Renal cortex interstitium (tissue), 11 donors: Measurements from ENCODE around the gene SLC30A1. TPM values are rescaled to one million over a fixed set of nuclear protein-coding genes. Genes with fewer than 3 reads are reported as not detected.

ENCODE experiments used
- DNase-seq, 11 donors: peaks; one replicate each; pipeline ENCODE4 v3.0.0-alpha.2; 2013; ENCODE audit warnings: low read depth in 9 of 11, low spot score in 4 of 11; ENCODE audit errors: extremely low read depth in 1 of 11
- polyA plus RNA-seq, 3 donors: library from polyadenylated mRNA; unstranded; fragments of 120-200 nt; gene quantifications; one replicate each; pipeline ENCODE4 v1.2.1, GENCODE V29; 2013; ENCODE audit not compliant: insufficient read length in 3 of 3

SLC30A1 gene
- polyA plus RNA-seq, 3 donors, result 28.3 to 34.5 (median 34.3) TPM

DNA sequence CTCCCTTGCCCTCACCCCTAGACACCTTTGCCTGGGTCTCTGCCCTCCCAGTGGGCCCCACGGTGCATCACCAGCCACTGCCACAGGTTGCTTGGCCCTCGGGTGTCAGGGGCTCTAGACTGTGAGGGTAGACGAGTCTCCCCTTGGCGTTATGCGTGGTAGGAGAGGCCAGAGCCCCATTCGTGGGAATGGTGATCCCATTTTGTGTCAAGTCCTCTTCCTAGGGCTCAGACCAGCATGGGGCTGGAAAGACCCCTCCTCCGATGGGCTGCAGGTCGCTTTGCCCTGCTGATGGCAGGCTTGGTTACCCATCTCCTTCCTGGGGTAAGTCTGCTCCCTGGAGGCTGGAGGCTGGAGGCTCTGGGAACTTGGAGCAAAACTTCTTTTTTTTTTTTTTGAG is 42.4 kb downstream of the SLC30A1 start:
- no peak for DNase-seq

DNA sequence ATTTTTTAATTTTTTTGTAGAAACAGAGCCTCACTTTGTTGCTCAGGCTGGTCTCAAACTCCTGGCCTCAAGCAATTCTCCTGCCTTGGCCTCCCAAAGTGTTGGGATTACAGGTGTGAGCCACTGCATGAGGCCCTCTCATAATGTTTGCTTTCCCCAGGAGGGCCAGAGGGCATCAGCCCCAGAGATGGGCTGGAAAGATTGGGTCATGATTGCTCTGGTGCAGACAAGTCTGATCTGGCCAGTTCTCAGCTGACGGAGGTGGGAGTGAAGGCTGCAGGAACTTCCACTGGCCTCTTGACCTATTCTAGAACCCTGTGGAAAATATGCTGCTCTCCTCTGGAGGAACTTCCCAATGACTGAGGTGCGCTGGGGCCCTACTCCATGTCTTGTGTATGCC is 43.6 kb downstream of the SLC30A1 start:
- DNase-seq, result no peak

DNA sequence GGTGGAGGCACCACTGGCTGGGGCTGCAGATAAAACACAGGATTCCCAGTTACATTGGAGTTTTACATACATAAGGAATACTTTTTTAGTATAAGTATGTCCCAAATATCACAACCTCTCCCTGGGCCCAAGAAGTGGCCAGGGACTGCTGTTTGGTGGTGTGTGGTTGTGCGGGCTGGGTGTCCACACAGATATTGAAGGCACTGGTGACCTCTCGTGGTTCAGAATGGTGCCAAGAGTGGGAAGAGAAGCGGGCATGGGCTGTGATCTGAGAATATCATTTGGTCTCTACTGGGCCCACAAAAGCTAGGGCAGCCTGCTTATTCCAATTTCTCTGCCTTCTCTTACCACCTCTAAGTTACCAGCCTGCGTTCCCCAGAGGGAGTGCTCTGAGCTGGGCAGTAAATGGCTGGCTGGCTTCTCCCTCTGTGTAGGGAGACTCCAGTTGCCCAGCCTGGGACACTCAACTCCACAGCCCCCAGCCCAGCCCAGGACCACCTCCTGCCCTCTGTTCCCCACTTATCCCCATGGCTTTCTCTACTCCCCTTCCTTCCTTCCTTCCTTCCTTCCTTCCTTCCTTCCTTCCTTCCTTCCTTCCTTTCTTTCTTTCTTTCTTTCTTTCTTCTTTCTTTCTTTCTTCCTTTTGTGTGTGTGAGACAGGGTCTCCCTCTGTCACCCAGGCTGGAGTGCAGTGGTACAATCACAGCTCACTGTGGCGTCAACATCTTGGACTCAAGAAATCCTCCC is 44.2 kb downstream of the SLC30A1 start:
- no peak for DNase-seq

DNA sequence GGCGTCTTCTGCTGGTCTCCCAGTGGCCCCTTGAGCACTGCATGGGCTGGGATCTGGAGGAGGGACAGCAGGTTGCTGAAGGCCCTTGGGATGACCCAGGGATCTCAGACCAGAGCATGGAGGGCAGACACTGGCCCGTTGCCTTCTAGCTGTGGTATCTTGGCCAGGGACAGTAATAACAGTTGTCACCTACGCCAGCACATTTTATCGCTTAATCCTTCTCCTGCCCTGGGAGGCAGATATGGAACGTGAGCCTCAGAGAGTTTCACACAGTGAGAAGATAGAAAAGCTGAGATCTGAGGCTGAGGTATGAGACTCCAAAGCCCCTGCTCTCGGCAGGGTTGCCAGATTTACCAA is 46.9 kb downstream of the SLC30A1 start:
- no peak for DNase-seq

DNA sequence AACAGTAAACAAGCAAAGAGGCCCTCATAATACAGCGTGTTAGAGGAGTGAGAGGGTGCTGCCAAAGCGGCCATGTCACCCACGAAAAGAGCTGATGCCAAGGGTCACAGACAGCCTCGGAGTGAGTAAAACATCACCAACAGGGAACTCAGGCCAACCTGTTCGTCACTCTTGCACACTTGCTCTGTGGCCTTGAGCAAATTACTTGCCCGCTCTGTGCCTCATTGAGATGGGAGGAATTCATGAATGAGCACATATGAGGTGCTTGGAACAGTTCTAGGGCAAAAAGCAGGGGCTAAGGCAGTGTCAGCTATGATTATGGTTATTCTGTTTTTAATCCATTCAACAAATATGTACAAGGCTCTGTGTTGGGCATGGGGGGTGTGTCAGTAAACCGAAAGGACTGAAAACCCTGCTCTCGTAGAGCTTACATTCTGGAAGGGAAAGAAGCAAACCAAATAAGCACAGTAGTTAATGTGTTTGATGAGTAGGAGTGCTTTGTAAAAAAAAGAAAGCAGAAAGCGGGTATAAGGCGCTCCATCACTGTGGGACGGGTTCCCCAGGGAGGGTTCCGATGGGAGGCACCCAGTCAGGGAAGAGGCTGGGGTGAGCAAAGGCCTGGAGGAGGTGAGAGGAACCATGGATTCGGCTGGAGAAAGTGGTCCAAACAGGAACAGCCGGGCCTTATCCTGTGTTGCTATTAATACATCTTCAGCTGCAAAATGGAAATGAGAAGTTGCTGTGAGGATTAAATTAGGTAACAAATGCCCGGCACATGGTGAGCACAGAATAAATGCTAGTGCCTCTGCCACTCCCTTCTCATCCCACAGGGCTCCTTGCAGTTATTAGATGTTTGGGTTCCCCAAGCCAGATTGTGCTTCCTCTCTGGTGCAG is 47.5 kb downstream of the SLC30A1 start:
- no peak for DNase-seq

DNA sequence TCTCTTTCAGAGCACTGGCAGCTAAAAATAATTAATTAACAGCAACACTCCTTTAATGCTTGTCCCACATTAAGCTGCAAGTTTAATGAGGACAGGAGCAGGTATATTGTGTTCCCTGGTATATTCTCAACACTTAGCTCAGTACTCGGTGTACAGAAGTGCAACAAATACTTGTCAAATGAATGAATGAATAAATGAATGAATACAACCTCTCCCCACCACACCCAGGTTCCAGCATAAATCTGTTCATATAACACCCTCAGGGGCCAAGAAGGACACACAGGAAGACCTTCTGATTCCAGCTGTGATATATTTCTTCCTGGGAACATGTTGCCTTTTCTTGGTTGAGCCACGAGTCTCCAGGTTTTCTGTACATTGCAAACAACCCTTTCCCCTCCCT is 48.9 kb downstream of the SLC30A1 start:
- no peak for DNase-seq

DNA sequence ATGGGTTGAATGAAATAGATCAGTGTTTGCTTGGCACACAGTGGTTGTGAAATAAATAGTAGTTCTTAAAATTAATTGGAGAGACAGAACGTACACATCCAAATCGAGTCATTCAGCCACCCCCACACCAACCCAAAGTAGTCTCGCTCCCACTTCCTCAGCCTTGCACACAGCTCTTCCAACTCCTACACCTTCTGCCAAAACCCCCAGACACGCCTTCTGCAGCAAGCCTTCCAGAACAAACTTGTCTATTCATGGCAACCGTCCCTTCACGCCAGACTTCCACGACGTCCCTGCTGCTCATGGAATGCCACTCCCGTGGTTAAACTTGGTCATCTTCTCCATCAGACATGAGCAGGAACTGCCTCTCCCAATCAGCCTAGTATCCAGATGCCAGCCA is 49.5 kb downstream of the SLC30A1 start:
- DNase-seq, result no peak

DNA sequence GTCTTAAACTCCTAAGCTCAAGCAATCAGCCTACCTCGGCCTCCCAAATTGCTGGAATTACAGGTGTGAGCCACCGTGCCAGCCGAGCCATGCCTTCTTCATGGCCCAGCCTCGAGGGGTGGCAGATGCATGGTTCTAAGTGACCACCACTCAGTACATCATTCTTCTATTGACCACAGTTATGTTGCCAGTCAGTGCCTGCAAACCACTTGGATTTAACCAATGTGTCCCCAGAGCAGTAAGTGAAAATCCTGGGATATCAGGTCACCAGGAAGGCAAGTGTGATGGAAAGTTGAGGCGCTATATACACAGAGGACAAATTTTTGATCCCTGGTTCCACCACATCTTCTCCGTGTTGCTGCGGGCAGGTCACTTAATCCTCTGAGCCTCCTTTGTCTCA is 50.0 kb downstream of the SLC30A1 start:
- no peak for DNase-seq

DNA sequence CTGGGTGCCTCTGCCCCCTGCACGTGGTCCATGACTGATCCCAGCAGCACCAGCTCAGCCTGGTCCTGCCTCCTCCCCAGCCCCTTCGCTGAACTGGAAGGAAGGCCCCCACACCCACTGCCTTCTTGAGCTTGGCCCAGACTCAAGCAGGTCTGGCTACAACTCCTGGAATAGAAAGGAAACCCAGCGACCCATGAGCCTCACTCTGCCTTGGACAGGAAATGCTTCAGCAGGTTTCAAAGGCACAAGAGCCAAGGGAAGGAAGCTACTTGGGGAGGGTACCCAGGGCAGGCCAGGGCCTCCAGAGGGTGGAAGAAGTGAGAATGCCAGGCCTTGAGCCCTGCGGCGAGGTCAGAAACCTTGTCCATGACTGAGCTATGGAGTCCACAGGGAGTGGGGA is 51.1 kb downstream of the SLC30A1 start:
- no peak for DNase-seq

DNA sequence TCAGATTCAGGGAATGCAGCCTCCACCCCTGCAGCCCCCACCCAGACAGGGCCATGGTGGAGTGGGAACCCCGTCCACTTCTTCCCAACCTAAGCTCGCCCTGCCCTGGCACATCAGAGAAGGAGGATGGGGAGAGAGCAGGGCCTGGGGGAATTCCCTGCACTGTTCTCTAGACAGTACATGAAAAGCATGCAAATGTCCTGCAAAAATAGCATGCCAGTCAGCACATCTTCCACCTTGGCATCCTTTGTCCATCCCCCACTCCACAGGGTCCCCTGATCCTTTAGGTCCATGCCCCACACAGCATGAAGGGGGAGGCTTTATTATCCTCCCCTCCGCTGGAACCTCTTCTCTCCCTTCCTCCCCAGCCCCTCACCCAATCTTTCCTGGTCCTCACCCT is 52.0 kb downstream of the SLC30A1 start:
- DNase-seq, result no peak

DNA sequence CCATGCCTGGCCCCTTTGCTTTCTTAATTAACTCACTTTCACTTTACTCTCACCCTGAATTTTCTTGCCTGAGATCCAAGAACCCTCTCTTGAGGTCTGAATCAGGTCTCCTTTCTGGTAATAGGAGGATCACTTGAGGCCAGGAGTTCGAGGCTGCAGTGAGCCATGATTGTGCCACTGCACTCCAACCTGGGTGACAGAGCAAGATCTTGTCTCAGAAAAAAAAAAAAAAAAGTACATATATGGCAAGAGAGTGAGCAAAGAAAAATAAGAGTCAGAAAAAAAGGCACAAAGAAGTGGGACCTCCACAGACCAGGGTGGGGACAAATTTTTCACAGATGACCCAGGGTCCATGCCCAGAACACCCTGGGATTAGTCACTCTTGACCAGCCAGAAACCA is 52.9 kb downstream of the SLC30A1 start:
- DNase-seq, result no peak

DNA sequence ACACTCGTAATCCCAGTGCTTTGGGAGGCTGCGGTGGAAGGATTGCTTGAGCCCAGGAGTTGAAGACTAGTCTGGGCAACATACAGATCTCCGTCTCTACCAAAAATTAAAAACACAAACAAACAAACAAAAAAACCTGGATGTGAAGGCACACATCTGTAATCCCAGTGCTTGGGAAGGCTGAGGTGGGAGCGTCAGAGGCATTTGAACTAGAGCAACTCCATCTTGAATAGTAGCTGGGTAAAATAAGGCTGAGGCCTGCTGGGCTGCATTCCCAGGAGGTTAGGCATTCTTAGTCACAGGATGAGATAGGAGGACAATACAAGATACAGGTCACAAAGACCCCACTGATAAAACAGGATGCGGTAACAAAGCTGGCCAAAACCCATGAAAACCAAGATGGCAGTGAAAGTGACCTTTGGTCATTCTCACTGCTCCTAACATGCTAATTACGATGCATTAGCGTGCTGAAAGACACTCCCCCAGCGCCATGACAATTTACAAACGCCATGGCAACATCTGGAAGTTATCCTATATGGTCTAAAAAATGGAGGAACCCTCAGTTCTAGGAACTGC is 53.8 kb downstream of the SLC30A1 start:
- DNase-seq, result no peak

DNA sequence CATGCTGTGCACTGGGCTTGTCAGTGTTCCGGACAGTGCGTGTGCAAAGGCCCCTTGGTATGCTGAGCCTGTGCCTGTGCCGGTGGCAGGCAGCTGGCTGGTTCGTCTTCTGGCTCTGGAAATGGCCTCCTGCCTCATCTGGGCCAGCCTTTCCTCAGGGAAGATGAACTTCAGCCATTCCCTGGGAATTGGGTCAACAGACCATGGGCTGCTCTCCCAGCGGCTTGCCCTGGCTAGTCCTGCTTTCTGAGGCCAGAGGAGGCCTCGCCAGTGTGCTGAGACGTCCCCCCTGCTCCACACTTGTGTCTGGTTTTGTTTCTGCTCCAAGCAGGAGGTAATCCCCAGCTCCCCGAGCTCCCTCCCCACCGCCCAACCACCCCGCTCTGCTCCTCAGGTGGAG is 54.4 kb downstream of the SLC30A1 start:
- DNase-seq, result no peak

DNA sequence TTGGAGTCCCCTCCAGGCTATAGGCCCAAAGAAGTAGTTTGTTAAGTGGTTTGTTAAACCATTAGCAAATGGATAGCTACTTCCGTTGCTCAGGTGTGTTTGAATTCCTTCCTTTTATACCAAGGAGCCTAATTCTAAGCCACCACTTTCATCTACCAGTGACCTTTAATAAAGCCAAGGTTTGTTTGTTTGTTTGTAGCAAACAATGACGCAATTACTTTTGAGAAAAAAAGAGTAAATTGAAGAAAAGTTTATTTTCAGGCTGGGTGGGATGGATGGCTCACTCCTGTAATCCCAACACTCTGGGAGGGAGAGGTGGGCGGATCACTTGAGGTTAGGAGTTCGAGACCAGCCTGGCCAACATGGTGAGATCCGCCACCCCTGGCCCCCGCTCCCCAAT is 56.2 kb downstream of the SLC30A1 start:
- DNase-seq, result no peak

Other genes starting within 250 kb of the SLC30A1 start
- under 1 TPM; 0.26 to 0.55 (median 0.30) TPM for gene RD3, start 87.0 kb downstream of the SLC30A1 start, polyA plus RNA-seq
- 10 to 100 TPM; 15.8 to 23.6 (median 22.1) TPM for gene NEK2, start 96.5 kb upstream of the SLC30A1 start, polyA plus RNA-seq